Hippocampal formation (tissue), 2 donors: Measurements from ENCODE around the gene MEGF11.
"Not testable (repeated sequence)": the region's sequence is repeated elsewhere in the genome, so short reads cannot be mapped to it uniquely, and the experiment has no call there.

ENCODE experiments used
- DNase-seq, 2 donors: peaks; one replicate each; lab custom pipeline; 2025; lab: John Stamatoyannopoulos, UW

MEGF11 gene

GRCh38 chr15:66275352-66275751, 21.8 kb upstream of the MEGF11 start:
- no peak for DNase-seq

GRCh38 chr15:66270932-66271331, 17.4 kb upstream of the MEGF11 start:
- DNase-seq = no peak

- DNase-seq = peak in 1 of 2 donors; percentile 2
These were observed 16.0 kb upstream of the MEGF11 start for GRCh38 chr15:66269326-66270090.

- DNase-seq = no peak
These were observed 11.4 kb upstream of the MEGF11 start for GRCh38 chr15:66264859-66265513.

GRCh38 chr15:66262837-66263236, 9.3 kb upstream of the MEGF11 start:
- DNase-seq = not testable (repeated sequence)

- no peak for DNase-seq
These were observed 7.5 kb upstream of the MEGF11 start for GRCh38 chr15:66261056-66261455.

GRCh38 chr15:66256692-66257091, 3.1 kb upstream of the MEGF11 start:
- no peak for DNase-seq

- no peak for DNase-seq
These were observed 1.6 kb upstream of the MEGF11 start for GRCh38 chr15:66254951-66255676.

GRCh38 chr15:66254089-66254950, 770 bp upstream of the MEGF11 start:
- DNase-seq = no peak

GRCh38 chr15:66252685-66253417, 699 bp downstream of the MEGF11 start:
- DNase-seq = no peak

GRCh38 chr15:66251790-66252684, 1.5 kb downstream of the MEGF11 start:
- DNase-seq = peak in 1 of 2 donors; percentile 30

GRCh38 chr15:66251065-66251789, 2.3 kb downstream of the MEGF11 start:
- DNase-seq = no peak

GRCh38 chr15:66249605-66250174, 3.9 kb downstream of the MEGF11 start:
- DNase-seq = no peak

- no peak for DNase-seq
These were observed 6.6 kb downstream of the MEGF11 start for GRCh38 chr15:66246937-66247336.

- not testable (repeated sequence) for DNase-seq
These were observed 7.7 kb downstream of the MEGF11 start for GRCh38 chr15:66245832-66246231.

- no peak for DNase-seq
These were observed 11.7 kb downstream of the MEGF11 start for GRCh38 chr15:66241908-66242285.

GRCh38 chr15:66241087-66241907, 12.3 kb downstream of the MEGF11 start:
- DNase-seq = no peak

- no peak for DNase-seq
These were observed 13.2 kb downstream of the MEGF11 start for GRCh38 chr15:66240240-66240794.
